ENCODE data around the gene MUC5B. TPM values are rescaled to one million over a fixed set of nuclear protein-coding genes. Genes with fewer than 3 reads are reported as not detected.
"Not testable (repeated sequence)": the region's sequence is repeated elsewhere in the genome, so short reads cannot be mapped to it uniquely, and the experiment has no call there.

Gene MUC5B
- total and polyA plus RNA-seq, 7 experiments from 2014 or later, result not detected

DNA sequence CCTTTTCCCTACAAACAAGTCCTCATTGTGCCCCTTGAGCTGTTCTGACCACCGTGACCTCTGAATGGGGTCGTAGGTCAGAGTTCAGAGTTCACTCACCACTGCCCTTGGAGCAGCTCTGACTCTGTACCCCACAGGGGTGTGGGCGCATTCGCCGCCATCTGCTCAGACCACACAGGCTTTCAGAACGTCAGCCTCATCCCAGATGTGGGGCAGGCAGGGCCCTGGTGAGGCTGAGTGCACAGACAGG is 14.8 kb upstream of the MUC5B start:
- ATAC-seq (no peak), DNase-seq (no peak)
- Mint-ChIP-seq H3K4me3 (no peak overlapping the region), H3K36me3 (peaks cover 0 to 11% (median 5%) of the 10 kb centered on the region in 5 donors), H3K27me3 (peaks cover 5 to 19% (median 15%) of the 10 kb centered on the region in 5 donors), H3K9me3 (peaks cover 5 to 33% (median 22%) of the 10 kb centered on the region in 11 donors), H3K27ac (no peak overlapping the region), H3K4me1 (no peaks in the 10 kb centered on the region)
- intact Hi-C loops (cut with micrococcal nuclease), result loop anchor here in 1 of 2 donors (10.0 kb wide), 1 partner anchor 57 kb away; no protein-coding TSS in a partner anchor
- no peaks in the 10 kb centered on the region for H3K27me3 ChIP-seq (ENCODE audit: control insufficient read depth in 2 of 2, insufficient read depth in 2 of 2, low read length in 2 of 2)
- peaks cover 0 to 20% (median 6%) of the 10 kb centered on the region in 3 experiments for H3K9me3 ChIP-seq (ENCODE audit: control insufficient read depth in 2 of 3, low read length in 3 of 3)
- H3K27ac ChIP-seq (ENCODE audit: low read depth, low read length), result no peak overlapping the region
- no peak overlapping the region for H3K4me3 ChIP-seq (ENCODE audit: low read length)
- CTCF ChIA-PET, result no interaction called here
- H3K4me1 ChIP-seq (ENCODE audit: control insufficient read depth in 2 of 2, insufficient read depth in 2 of 2, low read length in 2 of 2), result no peaks in the 10 kb centered on the region
- H3K36me3 ChIP-seq (ENCODE audit: control insufficient read depth in 2 of 3, insufficient read depth in 3 of 3, low read length in 3 of 3), result no peaks in the 10 kb centered on the region
- POLR2A ChIA-PET, result no interaction called here

DNA sequence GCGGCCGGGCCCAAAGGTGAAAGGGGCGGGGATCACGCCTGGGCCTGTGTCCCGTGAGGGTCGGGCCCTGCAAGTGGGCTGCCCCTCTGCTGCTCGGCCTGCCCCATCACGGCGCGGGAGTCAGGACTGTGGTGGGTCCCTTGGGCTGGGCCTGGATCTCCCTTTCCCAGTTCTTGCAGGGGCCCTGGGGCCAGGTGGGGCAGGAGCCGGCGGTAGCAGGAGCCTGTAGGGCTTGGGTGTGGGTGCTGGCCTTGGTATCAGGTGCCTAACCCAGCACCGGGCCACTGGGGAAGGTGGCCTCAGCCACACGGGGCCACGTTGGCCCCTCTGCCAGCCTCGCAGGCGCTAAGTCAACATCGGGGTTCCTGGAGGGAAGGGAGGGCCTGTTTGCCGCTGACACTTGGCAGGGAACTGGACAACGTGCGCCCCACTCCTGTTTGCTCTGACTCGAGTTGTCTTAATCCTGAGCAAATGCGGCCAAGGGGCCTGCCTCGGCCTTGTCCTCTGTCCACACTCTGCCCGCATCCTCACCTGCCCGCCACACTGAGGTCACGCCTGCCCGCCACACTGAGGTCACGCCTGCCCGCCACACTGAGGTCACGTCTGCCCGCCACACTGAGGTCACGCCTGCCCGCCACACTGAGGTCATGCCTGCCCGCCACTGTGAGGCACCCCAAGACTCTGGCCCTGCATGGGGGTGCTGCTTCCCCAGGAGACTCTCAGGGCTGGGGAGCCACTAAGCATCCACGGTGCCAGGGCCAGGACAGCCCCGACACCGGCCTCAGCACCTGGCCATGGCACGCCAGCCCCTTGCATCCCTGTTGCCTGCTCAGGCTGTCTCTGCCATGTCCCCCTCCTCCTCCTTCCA is 14.2 kb upstream of the MUC5B start:
- H3K27ac Mint-ChIP-seq, result no peak overlapping the region
- H3K9me3 ChIP-seq (ENCODE audit: control insufficient read depth in 2 of 3, low read length in 3 of 3), result peaks cover 0 to 20% (median 6%) of the 10 kb centered on the region in 3 experiments
- no peak overlapping the region for H3K4me3 ChIP-seq (ENCODE audit: low read length)
- ATAC-seq (no peak), DNase-seq (no peak)
- H3K27me3 ChIP-seq (ENCODE audit: control insufficient read depth in 2 of 2, insufficient read depth in 2 of 2, low read length in 2 of 2), result no peaks in the 10 kb centered on the region
- no peaks in the 10 kb centered on the region for H3K4me1 Mint-ChIP-seq
- POLR2A ChIA-PET, result no interaction called here
- H3K27me3 Mint-ChIP-seq, result peaks cover 5 to 19% (median 16%) of the 10 kb centered on the region in 5 donors
- peaks cover 0 to 11% (median 5%) of the 10 kb centered on the region in 5 donors for H3K36me3 Mint-ChIP-seq
- CTCF ChIA-PET, result no interaction called here
- H3K27ac ChIP-seq (ENCODE audit: low read depth, low read length), result no peak overlapping the region
- H3K36me3 ChIP-seq (ENCODE audit: control insufficient read depth in 2 of 3, insufficient read depth in 3 of 3, low read length in 3 of 3), result no peaks in the 10 kb centered on the region
- no peak overlapping the region for H3K4me3 Mint-ChIP-seq
- H3K9me3 Mint-ChIP-seq, result peaks cover 5 to 38% (median 25%) of the 10 kb centered on the region in 11 donors
- intact Hi-C loops (cut with micrococcal nuclease), result loop anchor here in 1 of 2 donors (10.0 kb wide), 1 partner anchor 56 kb away; no protein-coding TSS in a partner anchor
- no peaks in the 10 kb centered on the region for H3K4me1 ChIP-seq (ENCODE audit: control insufficient read depth in 2 of 2, insufficient read depth in 2 of 2, low read length in 2 of 2)

DNA sequence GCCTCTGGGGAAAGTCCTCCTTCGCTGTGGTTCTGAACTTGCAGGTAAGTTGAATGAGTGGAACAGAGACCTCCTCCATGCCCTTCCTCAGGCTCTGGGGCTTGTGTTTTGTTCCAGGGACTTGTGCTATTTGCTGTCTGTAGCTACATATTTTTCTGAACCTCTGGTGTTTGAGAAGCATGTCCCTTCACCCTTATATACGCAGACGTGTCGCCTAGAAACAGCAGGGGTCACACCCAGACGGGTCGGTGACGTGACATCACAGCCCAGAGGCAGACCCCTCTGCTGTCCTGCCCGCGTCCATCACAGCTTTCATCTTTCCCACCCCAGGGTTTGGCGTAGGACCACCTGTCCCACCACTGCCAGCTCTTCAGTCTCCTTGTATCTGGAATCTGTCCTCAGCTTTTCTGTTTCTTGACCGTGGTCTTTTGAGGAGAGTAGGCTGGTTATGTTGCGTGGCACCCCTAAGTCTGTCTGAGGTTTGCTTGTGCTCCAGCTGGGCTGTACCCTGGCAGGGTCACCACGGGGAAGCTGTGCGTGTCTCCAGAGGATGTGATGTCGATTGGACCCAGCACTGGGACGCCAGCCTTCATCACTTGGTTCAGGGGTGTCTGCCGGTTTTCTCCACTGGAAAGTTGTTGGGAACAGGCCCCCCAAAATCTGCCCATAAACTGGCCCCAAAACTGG is 13.4 kb upstream of the MUC5B start:
- POLR2A ChIA-PET, result no interaction called here
- H3K27me3 Mint-ChIP-seq, result peaks cover 8 to 25% (median 16%) of the 10 kb centered on the region in 5 donors
- H3K9me3 Mint-ChIP-seq, result peaks cover 5 to 47% (median 33%) of the 10 kb centered on the region in 11 donors
- Histone ChIP-seq H3K9me3 (ENCODE audit: control insufficient read depth in 2 of 3, low read length in 3 of 3) (peaks cover 0 to 20% (median 6%) of the 10 kb centered on the region in 3 experiments), H3K36me3 (ENCODE audit: control insufficient read depth in 2 of 3, insufficient read depth in 3 of 3, low read length in 3 of 3) (no peaks in the 10 kb centered on the region), H3K27ac (ENCODE audit: low read depth, low read length) (no peak overlapping the region), H3K4me3 (ENCODE audit: low read length) (no peak overlapping the region), H3K27me3 (ENCODE audit: control insufficient read depth in 2 of 2, insufficient read depth in 2 of 2, low read length in 2 of 2) (no peaks in the 10 kb centered on the region), H3K4me1 (ENCODE audit: control insufficient read depth in 2 of 2, insufficient read depth in 2 of 2, low read length in 2 of 2) (no peaks in the 10 kb centered on the region)
- no peak overlapping the region for H3K4me3 Mint-ChIP-seq
- H3K4me1 Mint-ChIP-seq, result no peaks in the 10 kb centered on the region
- intact Hi-C loops (cut with micrococcal nuclease), result loop anchor here in 1 of 2 donors (10.0 kb wide), 1 partner anchor 55 kb away; no protein-coding TSS in a partner anchor
- H3K36me3 Mint-ChIP-seq, result peaks cover 0 to 11% (median 5%) of the 10 kb centered on the region in 5 donors
- DNase-seq (no peak), ATAC-seq (no peak)
- CTCF ChIA-PET, result no interaction called here
- H3K27ac Mint-ChIP-seq, result no peak overlapping the region

DNA sequence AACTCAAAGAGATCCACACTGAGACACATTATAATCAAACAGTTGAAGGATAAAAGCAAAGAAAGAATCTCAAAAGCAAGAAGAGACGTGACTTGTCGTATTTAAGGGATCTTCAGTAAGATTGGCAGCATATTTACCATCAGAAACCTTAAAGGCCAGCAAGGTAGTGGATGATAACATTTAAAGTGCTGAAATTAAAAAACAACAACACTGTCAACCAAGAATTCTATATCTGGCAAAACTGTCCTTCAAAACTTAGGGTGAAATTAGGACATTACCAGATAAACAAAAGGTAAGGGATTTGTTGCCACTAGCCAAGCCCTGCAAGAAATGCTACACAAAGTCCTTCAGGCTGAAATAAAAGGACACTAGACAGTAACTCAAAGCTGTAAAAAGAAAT is 11.0 kb upstream of the MUC5B start:
- Mint-ChIP-seq H3K4me1 (no peaks in the 10 kb centered on the region), H3K27ac (no peak overlapping the region), H3K9me3 (peaks cover 5 to 59% (median 37%) of the 10 kb centered on the region in 11 donors), H3K36me3 (peaks cover 0 to 11% (median 5%) of the 10 kb centered on the region in 5 donors), H3K27me3 (peaks cover 8 to 34% (median 22%) of the 10 kb centered on the region in 5 donors), H3K4me3 (no peak overlapping the region)
- intact Hi-C loops (cut with micrococcal nuclease), result no loop called here
- peaks cover 0 to 20% (median 6%) of the 10 kb centered on the region in 3 experiments for H3K9me3 ChIP-seq (ENCODE audit: control insufficient read depth in 2 of 3, low read length in 3 of 3)
- no peak overlapping the region for H3K27ac ChIP-seq (ENCODE audit: low read depth, low read length)
- no peaks in the 10 kb centered on the region for H3K36me3 ChIP-seq (ENCODE audit: control insufficient read depth in 2 of 3, insufficient read depth in 3 of 3, low read length in 3 of 3)
- no peaks in the 10 kb centered on the region for H3K4me1 ChIP-seq (ENCODE audit: control insufficient read depth in 2 of 2, insufficient read depth in 2 of 2, low read length in 2 of 2)
- H3K27me3 ChIP-seq (ENCODE audit: control insufficient read depth in 2 of 2, insufficient read depth in 2 of 2, low read length in 2 of 2), result no peaks in the 10 kb centered on the region
- ChIA-PET CTCF (no interaction called here), POLR2A (no interaction called here)
- ATAC-seq, result no peak
- DNase-seq, result no peak
- no peak overlapping the region for H3K4me3 ChIP-seq (ENCODE audit: low read length)

DNA sequence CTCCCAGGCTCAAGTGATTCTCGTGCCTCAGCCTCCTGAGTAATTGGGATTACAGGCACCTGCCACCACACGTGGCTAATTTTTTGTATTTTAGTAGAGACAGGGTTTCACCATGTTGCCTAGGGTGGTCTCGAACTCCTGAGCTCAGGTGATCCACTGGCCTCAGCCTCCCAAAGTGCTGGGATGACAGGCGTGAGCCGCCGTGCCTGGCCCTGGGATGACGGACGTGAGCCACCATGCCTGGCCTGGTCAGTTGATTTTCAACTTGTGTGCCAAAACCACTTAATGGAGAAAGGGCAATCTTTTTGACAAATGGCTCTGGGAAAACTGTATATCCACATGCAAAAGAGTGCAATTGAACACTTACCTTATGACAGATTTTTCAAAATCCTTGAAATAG is 7.0 kb upstream of the MUC5B start:
- ATAC-seq; DNase-seq; POLR2A ChIA-PET; H3K4me3 Mint-ChIP-seq; H3K27ac Mint-ChIP-seq; H3K4me3 ChIP-seq (ENCODE audit: low read length); H3K4me1 Mint-ChIP-seq; H3K4me1 ChIP-seq (ENCODE audit: control insufficient read depth in 2 of 2, insufficient read depth in 2 of 2, low read length in 2 of 2); H3K36me3 Mint-ChIP-seq; H3K27me3 ChIP-seq (ENCODE audit: control insufficient read depth in 2 of 2, insufficient read depth in 2 of 2, low read length in 2 of 2); H3K36me3 ChIP-seq (ENCODE audit: control insufficient read depth in 2 of 3, insufficient read depth in 3 of 3, low read length in 3 of 3); H3K27ac ChIP-seq (ENCODE audit: low read depth, low read length); CTCF ChIA-PET: not testable (repeated sequence)
- peaks cover 0 to 13% (median 6%) of the 10 kb centered on the region in 3 experiments for H3K9me3 ChIP-seq (ENCODE audit: control insufficient read depth in 2 of 3, low read length in 3 of 3)
- intact Hi-C loops (cut with micrococcal nuclease), result loop anchor here in 1 of 2 donors (2.0 kb wide), 1 partner anchor 63 kb away; no protein-coding TSS in a partner anchor
- H3K27me3 Mint-ChIP-seq, result peaks cover 8 to 29% (median 18%) of the 10 kb centered on the region in 5 donors
- H3K9me3 Mint-ChIP-seq, result peaks cover 5 to 48% (median 29%) of the 10 kb centered on the region in 11 donors

DNA sequence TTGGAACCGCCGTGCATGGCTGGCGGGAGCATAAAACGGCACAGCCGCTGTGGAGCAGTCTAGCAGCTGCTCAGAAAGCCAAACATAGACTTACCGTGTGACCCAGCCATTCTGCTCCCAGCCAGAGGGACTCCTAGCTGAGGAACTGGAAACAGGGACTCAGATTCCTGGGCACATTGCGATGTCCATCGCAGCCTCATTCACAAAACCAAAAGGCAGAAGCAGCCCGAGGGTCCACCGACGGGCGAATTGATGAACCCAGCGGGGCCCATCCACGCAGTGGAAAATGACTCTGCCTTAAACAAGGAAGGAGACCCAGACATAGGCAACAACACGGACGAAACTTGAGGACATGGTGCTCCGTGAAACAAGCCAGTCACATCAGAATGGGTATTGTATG is 5.7 kb upstream of the MUC5B start:
- Histone ChIP-seq H3K27ac (ENCODE audit: low read depth, low read length) (no peak overlapping the region), H3K27me3 (ENCODE audit: control insufficient read depth in 2 of 2, insufficient read depth in 2 of 2, low read length in 2 of 2) (no peaks in the 10 kb centered on the region), H3K9me3 (ENCODE audit: control insufficient read depth in 2 of 3, low read length in 3 of 3) (no peaks in the 10 kb centered on the region), H3K4me3 (ENCODE audit: low read length) (no peak overlapping the region), H3K4me1 (ENCODE audit: control insufficient read depth in 2 of 2, insufficient read depth in 2 of 2, low read length in 2 of 2) (no peaks in the 10 kb centered on the region), H3K36me3 (ENCODE audit: control insufficient read depth in 2 of 3, insufficient read depth in 3 of 3, low read length in 3 of 3) (no peaks in the 10 kb centered on the region)
- Mint-ChIP-seq H3K27me3 (peaks cover 3 to 24% (median 21%) of the 10 kb centered on the region in 5 donors), H3K9me3 (peaks cover 0 to 35% (median 19%) of the 10 kb centered on the region in 11 donors), H3K4me1 (no peaks in the 10 kb centered on the region), H3K4me3 (no peak overlapping the region), H3K27ac (no peak overlapping the region), H3K36me3 (peaks cover 0 to 3% (median 0%) of the 10 kb centered on the region in 5 donors)
- CTCF ChIA-PET, result no interaction called here
- no peak for DNase-seq
- ATAC-seq, result no peak
- POLR2A ChIA-PET, result no interaction called here
- intact Hi-C loops (cut with micrococcal nuclease), result loop anchor here in 1 of 2 donors (2.0 kb wide), 1 partner anchor 62 kb away; no protein-coding TSS in a partner anchor

Data from naive thymus-derived CD4-positive, alpha-beta T cell (primary cell).